ENCODE data around the gene SPDYE2B. TPM values are rescaled to one million over a fixed set of nuclear protein-coding genes. Genes with fewer than 3 reads are reported as not detected.
"Not testable (repeated sequence)": the region's sequence is repeated elsewhere in the genome, so short reads cannot be mapped to it uniquely, and the experiment has no call there.

SPDYE2B gene
- total RNA-seq, result not detected

GRCh38 chr7:102649924-102650323 lies at the start of gene SPDYE2B:
SPDYE2B (plus strand) TSS chr7:102650319; CDS start chr7:102652349, 2,030 bp downstream.
- H3K27ac ChIP-seq; H3K36me3 ChIP-seq; H3K4me1 ChIP-seq; H3K9me3 ChIP-seq; H3K4me3 ChIP-seq (replicated peaks in 1 of 3); DNase-seq; intact Hi-C loops (cut with DNase I); H3K27me3 ChIP-seq: not testable (repeated sequence)
- no CpG with 5 or more reads among the region's 4 CpGs for WGBS, 2 donors

- H3K36me3 ChIP-seq; H3K27ac ChIP-seq; intact Hi-C loops (cut with DNase I); H3K4me1 ChIP-seq; H3K4me3 ChIP-seq (replicated peaks in 1 of 3); H3K9me3 ChIP-seq; DNase-seq; H3K27me3 ChIP-seq: not testable (repeated sequence)
- WGBS, 2 donors, result no CpG with 5 or more reads among the region's 12 CpGs
These were observed 47.8 kb upstream of the SPDYE2B start for GRCh38 chr7:102602317-102602716.

- intact Hi-C loops (cut with DNase I), result not testable (repeated sequence)
These were observed 45.5 kb upstream of the SPDYE2B start for GRCh38 chr7:102604431-102605145.

GRCh38 chr7:102606848-102607247 lies 43.3 kb upstream of the SPDYE2B start:
- H3K27ac ChIP-seq; H3K27me3 ChIP-seq; H3K4me3 ChIP-seq (replicated peaks in 1 of 3); H3K4me1 ChIP-seq; H3K36me3 ChIP-seq; H3K9me3 ChIP-seq; intact Hi-C loops (cut with DNase I); DNase-seq: not testable (repeated sequence)
- WGBS, 2 donors, result no CpG with 5 or more reads among the region's 5 CpGs

More at GRCh38 chr7:102604431-102605145, 45.5 kb upstream of the SPDYE2B start:
- H3K9me3 ChIP-seq; H3K4me3 ChIP-seq (replicated peaks in 1 of 3); H3K36me3 ChIP-seq; H3K4me1 ChIP-seq; H3K27me3 ChIP-seq; H3K27ac ChIP-seq; DNase-seq: not testable (repeated sequence)
- WGBS, 2 donors, result no CpG with 5 or more reads among the region's 19 CpGs

GRCh38 chr7:102609734-102610133 lies 40.4 kb upstream of the SPDYE2B start:
- H3K27ac ChIP-seq; H3K27me3 ChIP-seq; H3K4me3 ChIP-seq (replicated peaks in 1 of 3); DNase-seq; H3K4me1 ChIP-seq; H3K36me3 ChIP-seq; H3K9me3 ChIP-seq; intact Hi-C loops (cut with DNase I): not testable (repeated sequence)
- no CpG with 5 or more reads among the region's 10 CpGs for WGBS, 2 donors

GRCh38 chr7:102610441-102610840 lies 39.7 kb upstream of the SPDYE2B start:
- H3K27ac ChIP-seq; H3K9me3 ChIP-seq; H3K36me3 ChIP-seq; DNase-seq; H3K4me1 ChIP-seq; H3K4me3 ChIP-seq (replicated peaks in 1 of 3); H3K27me3 ChIP-seq; intact Hi-C loops (cut with DNase I): not testable (repeated sequence)
- WGBS, 2 donors, result 59 to 80% methylated on average over 1 to 3 of the region's 7 CpGs

GRCh38 chr7:102611013-102611674 lies 39.0 kb upstream of the SPDYE2B start:
- H3K27ac ChIP-seq; H3K27me3 ChIP-seq; intact Hi-C loops (cut with DNase I); H3K9me3 ChIP-seq; H3K4me1 ChIP-seq; H3K4me3 ChIP-seq (replicated peaks in 1 of 3); H3K36me3 ChIP-seq; DNase-seq: not testable (repeated sequence)
- no CpG with 5 or more reads among the region's 30 CpGs for WGBS, 2 donors

- 14 to 26% methylated on average over 5 to 7 of the region's 10 CpGs for WGBS, 2 donors
- H3K9me3 ChIP-seq; H3K27ac ChIP-seq; intact Hi-C loops (cut with DNase I); H3K4me1 ChIP-seq; H3K36me3 ChIP-seq; H3K4me3 ChIP-seq (replicated peaks in 1 of 3); H3K27me3 ChIP-seq: not testable (repeated sequence)
- peak; percentile 45 to 57 for DNase-seq
These were observed 38.3 kb upstream of the SPDYE2B start for GRCh38 chr7:102611675-102612325.

- H3K27me3 ChIP-seq; H3K4me1 ChIP-seq; H3K36me3 ChIP-seq; intact Hi-C loops (cut with DNase I); H3K4me3 ChIP-seq (replicated peaks in 1 of 3); DNase-seq; H3K9me3 ChIP-seq; H3K27ac ChIP-seq: not testable (repeated sequence)
- 70% methylated on average over 2 of the region's 15 CpGs; no CpG with 5 or more reads in 1 of the 2 donors for WGBS, 2 donors
These were observed 36.4 kb upstream of the SPDYE2B start for GRCh38 chr7:102613575-102614345.

- H3K36me3 ChIP-seq; intact Hi-C loops (cut with DNase I); H3K27me3 ChIP-seq; H3K4me3 ChIP-seq (replicated peaks in 1 of 3); H3K27ac ChIP-seq; H3K9me3 ChIP-seq; DNase-seq; H3K4me1 ChIP-seq: not testable (repeated sequence)
- no CpG with 5 or more reads among the region's 4 CpGs for WGBS, 2 donors
These were observed 35.8 kb upstream of the SPDYE2B start for GRCh38 chr7:102614346-102614697.

GRCh38 chr7:102614873-102615272 lies 35.2 kb upstream of the SPDYE2B start:
- H3K27me3 ChIP-seq; H3K9me3 ChIP-seq; H3K4me1 ChIP-seq; H3K36me3 ChIP-seq; H3K4me3 ChIP-seq (replicated peaks in 1 of 3); DNase-seq; H3K27ac ChIP-seq; intact Hi-C loops (cut with DNase I): not testable (repeated sequence)
- WGBS, 2 donors, result no CpG with 5 or more reads among the region's 3 CpGs

GRCh38 chr7:102615930-102616329 lies 34.2 kb upstream of the SPDYE2B start:
- DNase-seq; H3K9me3 ChIP-seq; H3K4me1 ChIP-seq; intact Hi-C loops (cut with DNase I); H3K4me3 ChIP-seq (replicated peaks in 1 of 3); H3K27me3 ChIP-seq; H3K36me3 ChIP-seq; H3K27ac ChIP-seq: not testable (repeated sequence)
- WGBS, 2 donors, result no CpG with 5 or more reads among the region's 10 CpGs
